CD4-positive, alpha-beta T cell treated with Interleukin-15 for 1 hour (primary cell): ENCODE measurements around the gene ADTRP.

Source experiments
- DNase-seq: peaks from one replicate; pipeline ENCODE4 v3.0.0-alpha.2; 2020

Gene ADTRP

GRCh38 chr6:11754625-11755271 lies 23.9 kb downstream of the ADTRP start:
- no peak for DNase-seq

- DNase-seq: no peak
These were observed 24.8 kb downstream of the ADTRP start for GRCh38 chr6:11753798-11754197.

- DNase-seq: no peak
These were observed 26.2 kb downstream of the ADTRP start for GRCh38 chr6:11752360-11752759.

GRCh38 chr6:11750682-11751081 lies 27.9 kb downstream of the ADTRP start:
- DNase-seq: no peak

GRCh38 chr6:11748591-11749210 lies 29.9 kb downstream of the ADTRP start:
- no peak for DNase-seq

- DNase-seq: no peak
These were observed 31.6 kb downstream of the ADTRP start for GRCh38 chr6:11747021-11747420.

GRCh38 chr6:11744753-11745152 lies 33.9 kb downstream of the ADTRP start:
- DNase-seq: no peak

- no peak for DNase-seq
These were observed 34.5 kb downstream of the ADTRP start for GRCh38 chr6:11744101-11744500.

GRCh38 chr6:11740875-11741274 lies 37.7 kb downstream of the ADTRP start:
- no peak for DNase-seq

GRCh38 chr6:11738661-11739375 lies 39.8 kb downstream of the ADTRP start:
- DNase-seq: no peak

GRCh38 chr6:11738234-11738633 lies 40.4 kb downstream of the ADTRP start:
- no peak for DNase-seq

- DNase-seq: no peak
These were observed 42.0 kb downstream of the ADTRP start for GRCh38 chr6:11736601-11737000.

- DNase-seq: no peak
These were observed 43.6 kb downstream of the ADTRP start for GRCh38 chr6:11734861-11735613.

- peak; percentile 83 for DNase-seq
These were observed 46.5 kb downstream of the ADTRP start for GRCh38 chr6:11732036-11732631.

GRCh38 chr6:11731423-11731822 lies 47.2 kb downstream of the ADTRP start:
- DNase-seq: no peak

- DNase-seq: peak; percentile 41
These were observed 48.0 kb downstream of the ADTRP start for GRCh38 chr6:11730641-11731040.

GRCh38 chr6:11729076-11729475 lies 49.5 kb downstream of the ADTRP start:
- DNase-seq: no peak

GRCh38 chr6:11727998-11728961 lies 50.3 kb downstream of the ADTRP start:
- DNase-seq: peak; percentile 45

- no peak for DNase-seq
These were observed 51.1 kb downstream of the ADTRP start for GRCh38 chr6:11727346-11727997.

- DNase-seq: no peak
These were observed 54.3 kb downstream of the ADTRP start for GRCh38 chr6:11724286-11724685.
